PFSK-1 (cell line): ENCODE measurements around the gene CARMIL1.

Source experiments
- FOXP2 ChIP-seq: optimal IDR thresholded peaks from 2 replicates; pipeline ENCODE3; 2011; ENCODE audit warnings: borderline replicate concordance, control low read depth, inconsistent platforms; ENCODE audit not compliant: insufficient read depth; ENCODE audit errors: extremely low read length, extremely low read depth
- POLR2AphosphoS5 ChIP-seq: IDR thresholded peaks from 2 replicates; pipeline ENCODE4 v1.6.1; 2012; ENCODE audit warnings: low read depth, mild to moderate bottlenecking, control low read depth, low read length, moderate library complexity
- SIN3A ChIP-seq: IDR thresholded peaks from 2 replicates; pipeline ENCODE4 v1.6.1; 2012; ENCODE audit warnings: mild to moderate bottlenecking, low read length, moderate library complexity, borderline replicate concordance; ENCODE audit not compliant: insufficient read depth
- TAF1 ChIP-seq: IDR thresholded peaks from 2 replicates; pipeline ENCODE4 v1.6.1; 2012; ENCODE audit warnings: low read length, control low read depth, borderline replicate concordance; ENCODE audit not compliant: insufficient read depth
- TF ChIP-seq, protein P1 (sequence below), 2 experiments: IDR thresholded peaks; 2 replicates each; pipeline versions ENCODE4 v1.6.1 to v1.8.0; 2011 to 2012; ENCODE audit warnings: low read depth in 2 of 2, low read length in 2 of 2, control low read depth in 1 of 2, inconsistent platforms in 1 of 2, mild to moderate bottlenecking in 1 of 2, moderate library complexity in 1 of 2; ENCODE audit not compliant: insufficient read depth in 1 of 2

CARMIL1 gene

DNA sequence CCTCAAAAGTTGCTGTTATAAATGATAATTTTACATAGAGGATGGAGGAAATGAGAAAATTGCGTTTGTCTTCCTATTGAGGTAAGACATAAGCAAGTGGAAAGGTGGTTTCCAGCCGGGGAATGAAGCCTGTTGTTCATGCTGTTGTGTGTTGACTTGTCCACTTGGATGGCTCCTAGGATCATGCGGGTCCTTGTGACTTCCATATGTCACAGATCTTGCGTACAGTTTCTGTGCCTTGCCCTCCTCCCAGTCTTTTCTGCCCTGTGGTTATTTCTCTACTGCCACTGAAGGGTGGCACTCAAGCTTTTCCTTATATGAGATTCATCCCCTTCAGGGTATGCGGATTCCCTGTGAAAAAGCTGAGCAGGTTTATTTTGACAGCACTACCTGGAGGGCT lies 116.6 kb downstream of the CARMIL1 start:
- TF ChIP-seq, protein P1, sequence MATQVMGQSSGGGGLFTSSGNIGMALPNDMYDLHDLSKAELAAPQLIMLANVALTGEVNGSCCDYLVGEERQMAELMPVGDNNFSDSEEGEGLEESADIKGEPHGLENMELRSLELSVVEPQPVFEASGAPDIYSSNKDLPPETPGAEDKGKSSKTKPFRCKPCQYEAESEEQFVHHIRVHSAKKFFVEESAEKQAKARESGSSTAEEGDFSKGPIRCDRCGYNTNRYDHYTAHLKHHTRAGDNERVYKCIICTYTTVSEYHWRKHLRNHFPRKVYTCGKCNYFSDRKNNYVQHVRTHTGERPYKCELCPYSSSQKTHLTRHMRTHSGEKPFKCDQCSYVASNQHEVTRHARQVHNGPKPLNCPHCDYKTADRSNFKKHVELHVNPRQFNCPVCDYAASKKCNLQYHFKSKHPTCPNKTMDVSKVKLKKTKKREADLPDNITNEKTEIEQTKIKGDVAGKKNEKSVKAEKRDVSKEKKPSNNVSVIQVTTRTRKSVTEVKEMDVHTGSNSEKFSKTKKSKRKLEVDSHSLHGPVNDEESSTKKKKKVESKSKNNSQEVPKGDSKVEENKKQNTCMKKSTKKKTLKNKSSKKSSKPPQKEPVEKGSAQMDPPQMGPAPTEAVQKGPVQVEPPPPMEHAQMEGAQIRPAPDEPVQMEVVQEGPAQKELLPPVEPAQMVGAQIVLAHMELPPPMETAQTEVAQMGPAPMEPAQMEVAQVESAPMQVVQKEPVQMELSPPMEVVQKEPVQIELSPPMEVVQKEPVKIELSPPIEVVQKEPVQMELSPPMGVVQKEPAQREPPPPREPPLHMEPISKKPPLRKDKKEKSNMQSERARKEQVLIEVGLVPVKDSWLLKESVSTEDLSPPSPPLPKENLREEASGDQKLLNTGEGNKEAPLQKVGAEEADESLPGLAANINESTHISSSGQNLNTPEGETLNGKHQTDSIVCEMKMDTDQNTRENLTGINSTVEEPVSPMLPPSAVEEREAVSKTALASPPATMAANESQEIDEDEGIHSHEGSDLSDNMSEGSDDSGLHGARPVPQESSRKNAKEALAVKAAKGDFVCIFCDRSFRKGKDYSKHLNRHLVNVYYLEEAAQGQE (IDR thresholded peaks at IDR 0.05; ENCODE audit: insufficient read depth in 1 of 2, low read depth in 2 of 2, low read length in 2 of 2) = no peak
- TF ChIP-seq TAF1 (no peak), SIN3A (no peak), POLR2AphosphoS5 (no peak), FOXP2 (no peak)

DNA sequence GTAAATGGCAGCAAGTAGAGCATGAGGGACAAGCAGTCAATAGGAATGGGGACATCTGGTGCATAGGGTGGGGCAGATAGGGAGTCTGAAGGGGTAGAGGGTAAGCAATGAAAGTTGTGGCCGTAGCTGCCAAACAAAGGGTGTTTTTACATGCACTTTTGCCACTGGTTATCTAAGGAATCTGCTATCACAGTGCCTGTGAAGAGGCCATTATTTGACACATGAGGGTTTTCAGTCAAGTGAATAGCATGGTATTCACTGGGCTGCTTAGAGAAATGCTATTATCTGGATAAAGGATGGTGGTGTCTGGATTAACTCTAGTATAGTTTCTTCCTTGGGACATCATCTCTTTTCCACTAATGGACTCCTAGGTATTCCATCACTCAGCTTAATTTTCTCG lies 118.2 kb downstream of the CARMIL1 start:
- TF ChIP-seq TAF1 = no peak
- TF ChIP-seq, protein P1 (IDR thresholded peaks at IDR 0.05; ENCODE audit: insufficient read depth in 1 of 2, low read depth in 2 of 2, low read length in 2 of 2) = no peak
- no peak for TF ChIP-seq POLR2AphosphoS5
- no peak for TF ChIP-seq FOXP2
- TF ChIP-seq SIN3A = no peak

DNA sequence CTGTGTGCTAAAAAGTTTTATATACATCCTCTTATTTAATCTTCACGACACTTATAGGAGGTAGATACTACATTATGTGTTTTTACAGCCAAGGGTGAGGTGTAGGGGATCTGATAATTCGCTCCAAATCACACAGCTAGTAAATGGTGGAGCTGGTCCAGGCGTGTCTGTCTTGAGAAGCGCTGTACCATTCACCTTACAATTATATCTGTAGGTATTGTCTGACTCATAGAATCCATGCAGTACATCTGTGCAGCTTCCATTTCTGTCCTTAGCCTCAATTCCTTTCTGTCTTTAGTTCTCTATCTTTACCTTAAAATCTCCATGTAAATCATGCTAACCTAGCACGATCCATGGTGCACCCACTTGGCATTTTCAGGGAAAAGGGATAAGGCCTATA lies 120.7 kb downstream of the CARMIL1 start:
- TF ChIP-seq POLR2AphosphoS5 = no peak

DNA sequence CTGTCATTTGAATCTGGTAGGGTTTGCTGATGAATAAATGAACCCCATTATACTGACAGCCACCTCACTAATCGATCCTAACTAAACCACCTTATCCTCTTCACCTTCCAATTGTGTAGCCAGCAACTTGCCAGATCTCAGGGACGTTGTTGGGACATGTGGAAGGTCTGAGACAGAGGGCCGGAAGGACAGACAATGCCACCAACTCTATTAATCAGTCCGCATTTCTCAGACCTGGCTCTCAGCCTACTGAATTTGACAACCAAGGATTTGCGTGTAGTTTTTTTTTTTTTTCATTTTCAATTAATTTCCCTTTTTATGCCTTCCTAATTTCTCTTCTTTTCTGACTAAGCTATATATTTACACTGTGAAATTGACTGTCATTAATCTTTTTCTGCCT lies 122.5 kb downstream of the CARMIL1 start:
- TF ChIP-seq SIN3A = no peak
- TF ChIP-seq, protein P1 (IDR thresholded peaks at IDR 0.05; ENCODE audit: insufficient read depth in 1 of 2, low read depth in 2 of 2, low read length in 2 of 2) = no peak
- no peak for TF ChIP-seq POLR2AphosphoS5
- TF ChIP-seq TAF1 = no peak
- TF ChIP-seq FOXP2 = no peak

- TF ChIP-seq POLR2AphosphoS5 = no peak
- no peak for TF ChIP-seq SIN3A
- no peak for TF ChIP-seq FOXP2
- TF ChIP-seq, protein P1 (IDR thresholded peaks at IDR 0.05; ENCODE audit: insufficient read depth in 1 of 2, low read depth in 2 of 2, low read length in 2 of 2) = no peak
- no peak for TF ChIP-seq TAF1
Observed at GRCh38 chr6:25402125-25402524, 123.0 kb downstream of the CARMIL1 start.

DNA sequence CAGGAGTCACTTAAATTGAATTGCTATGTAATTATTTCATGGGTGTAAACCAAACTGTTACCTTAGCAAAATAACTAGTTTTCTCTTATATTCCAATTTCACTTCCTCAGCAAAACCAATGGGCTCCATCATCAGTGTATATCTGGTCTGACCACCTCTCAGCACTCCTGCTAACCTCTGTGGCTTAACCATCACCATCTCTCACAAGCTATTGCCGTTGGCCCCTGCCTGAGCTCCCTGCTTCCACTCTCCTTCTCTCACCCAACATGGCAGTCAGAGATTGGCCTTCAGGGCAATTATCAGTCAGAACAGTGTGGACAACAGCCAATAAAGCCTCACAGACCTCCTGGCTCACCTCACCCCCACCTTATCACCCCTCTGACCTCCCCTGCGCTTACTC lies 124.0 kb downstream of the CARMIL1 start:
- no peak for TF ChIP-seq FOXP2

DNA sequence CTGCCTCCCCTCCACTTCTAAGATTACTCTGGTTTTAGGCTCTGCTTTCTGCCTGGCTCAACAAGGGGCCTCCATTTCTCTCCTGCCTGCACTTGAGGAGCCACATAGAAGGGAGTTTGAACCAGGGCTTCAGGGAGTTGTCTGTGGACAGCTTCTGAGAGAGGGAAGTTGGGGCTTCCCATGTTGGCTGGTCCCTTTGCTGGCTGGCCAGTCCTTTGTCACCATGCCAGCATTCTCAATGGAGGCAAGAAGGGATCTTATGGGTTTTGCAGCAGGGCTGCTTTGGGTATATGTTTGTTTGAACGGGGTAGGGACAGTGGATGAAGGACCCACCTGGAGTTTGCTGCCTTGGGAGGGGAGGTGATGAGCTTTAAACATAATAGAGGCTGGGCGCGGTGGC lies 124.9 kb downstream of the CARMIL1 start:
- TF ChIP-seq FOXP2 (no peak), SIN3A (no peak), TAF1 (no peak)
